Panc1 (cell line): Measurements from ENCODE around the gene FHOD1. TPM values are rescaled to one million over a fixed set of nuclear protein-coding genes. Genes with fewer than 3 reads are reported as not detected.
A peak's percentile ranks its signal among the peaks of the same experiment; 100 is the strongest.

Experiments
- ATAC-seq: fragments of 200-7000 bp; cut with Tn5 transposase; 2 replicates; pipeline ENCODE4 v1.9.1; 2020; ENCODE audit warnings: mild to moderate bottlenecking, moderate library complexity
- BruUV-seq: library from RNA; stranded (reverse); fragments of 400-500 nt; replicated peaks from 2 replicates; lab custom pipeline; 2021; lab: Mats Ljungman, UMichigan
- CTCF ChIA-PET: fragments of 300-600 bp; sonication (Branson Sonifier 250); formaldehyde crosslinking; loops from one replicate; lab custom pipeline; 2022; ENCODE audit warnings: antibody characterized with exemption; lab: Charles Lee
- POLR2A ChIA-PET: fragments of 300-600 bp; sonication (Branson Sonifier 250); formaldehyde crosslinking; loops from one replicate; lab custom pipeline; 2022; ENCODE audit warnings: antibody characterized with exemption; lab: Charles Lee
- DNase-seq: peaks from one replicate; pipeline ENCODE4 v3.0.0-alpha.2; 2010; ENCODE audit warnings: low read depth, low spot score
- H3K27ac ChIP-seq: 2 replicates; pipeline ENCODE4 v1.5.1; 2011; ENCODE audit warnings: mild to moderate bottlenecking, low read length, inconsistent platforms
- H3K27me3 ChIP-seq: fragments of 200-500 bp; sonication (Bioruptor generic); 2 replicates; pipeline ENCODE4 v1.6.0; 2014; ENCODE audit warnings: low read length, inconsistent platforms; ENCODE audit not compliant: control insufficient read depth, insufficient read depth
- H3K36me3 ChIP-seq: fragments of 200-500 bp; sonication (Bioruptor generic); 2 replicates; pipeline ENCODE4 v1.5.1; 2014; ENCODE audit warnings: inconsistent platforms, mild to moderate bottlenecking, low read length, moderate library complexity; ENCODE audit not compliant: control insufficient read depth, insufficient read depth
- H3K4me1 ChIP-seq: 2 replicates; pipeline ENCODE4 v1.5.1; 2011; ENCODE audit warnings: inconsistent platforms, mild to moderate bottlenecking, low read length, moderate library complexity; ENCODE audit not compliant: control insufficient read depth, insufficient read depth
- H3K4me3 ChIP-seq, 2 experiments: 2 replicates each; pipeline ENCODE4 v1.5.1; 2011 to 2012; ENCODE audit warnings: low read depth in 2 of 2, low read length in 2 of 2, mild to moderate bottlenecking in 2 of 2, inconsistent platforms in 1 of 2, moderate library complexity in 1 of 2
- H3K9me3 ChIP-seq: fragments of 200-500 bp; sonication (Bioruptor generic); 2 replicates; pipeline ENCODE4 v1.5.1; 2014; ENCODE audit warnings: low read depth, mild to moderate bottlenecking, inconsistent platforms, low read length, moderate library complexity; ENCODE audit not compliant: control insufficient read depth, insufficient read depth
- POLR2AphosphoS5 ChIP-seq: IDR thresholded peaks from 2 replicates; pipeline ENCODE4 v1.6.1; 2012; ENCODE audit warnings: mild to moderate bottlenecking, low read depth, low read length, moderate library complexity
- SIN3A ChIP-seq: IDR thresholded peaks from 2 replicates; pipeline ENCODE4 v1.6.1; 2012; ENCODE audit warnings: low read depth, mild to moderate bottlenecking, low read length, moderate library complexity, borderline replicate concordance; ENCODE audit not compliant: insufficient read depth
- TCF7L2 ChIP-seq: IDR thresholded peaks from 2 replicates; pipeline ENCODE4 v1.6.1; 2011; ENCODE audit warnings: mild to moderate bottlenecking, low read depth, low read length, inconsistent platforms
- in situ Hi-C: cut with HindIII; loops from 2 replicates; pipeline ENCODE4 v1.10.0; 2016; ENCODE audit warnings: low sequenced_read_pairs, low pct_unique_long_range_greater_than_20kb
- intact Hi-C: fragments of 100-400 bp; cut with micrococcal nuclease; formaldehyde crosslinking; loops from one replicate; pipeline ENCODE4 v1.10.0; 2022; ENCODE audit not compliant: unreplicated experiment
- total RNA-seq: library from RNA; stranded (reverse); gene quantifications from one replicate; pipeline ENCODE4 v1.2.1, GENCODE V29; 2021; ENCODE audit not compliant: unreplicated experiment
- TF ChIP-seq, protein P1 (sequence below): fragments of 450-650 bp; IDR thresholded peaks from 2 replicates; pipeline ENCODE4 v1.5.1; 2017; ENCODE audit warnings: mild to moderate bottlenecking
- TF ChIP-seq, protein P2 (sequence below), 2 experiments: IDR thresholded peaks; 2 replicates each; pipeline ENCODE4 v1.6.1; 2011 to 2012; ENCODE audit warnings: low read depth in 2 of 2, control low read depth in 1 of 2, low read length in 1 of 2, mild to moderate bottlenecking in 1 of 2, moderate library complexity in 1 of 2; ENCODE audit not compliant: insufficient read depth in 1 of 2

The FHOD1 gene
- total RNA-seq, 1 experiment from 2014 or later = 9.3 TPM

DNA sequence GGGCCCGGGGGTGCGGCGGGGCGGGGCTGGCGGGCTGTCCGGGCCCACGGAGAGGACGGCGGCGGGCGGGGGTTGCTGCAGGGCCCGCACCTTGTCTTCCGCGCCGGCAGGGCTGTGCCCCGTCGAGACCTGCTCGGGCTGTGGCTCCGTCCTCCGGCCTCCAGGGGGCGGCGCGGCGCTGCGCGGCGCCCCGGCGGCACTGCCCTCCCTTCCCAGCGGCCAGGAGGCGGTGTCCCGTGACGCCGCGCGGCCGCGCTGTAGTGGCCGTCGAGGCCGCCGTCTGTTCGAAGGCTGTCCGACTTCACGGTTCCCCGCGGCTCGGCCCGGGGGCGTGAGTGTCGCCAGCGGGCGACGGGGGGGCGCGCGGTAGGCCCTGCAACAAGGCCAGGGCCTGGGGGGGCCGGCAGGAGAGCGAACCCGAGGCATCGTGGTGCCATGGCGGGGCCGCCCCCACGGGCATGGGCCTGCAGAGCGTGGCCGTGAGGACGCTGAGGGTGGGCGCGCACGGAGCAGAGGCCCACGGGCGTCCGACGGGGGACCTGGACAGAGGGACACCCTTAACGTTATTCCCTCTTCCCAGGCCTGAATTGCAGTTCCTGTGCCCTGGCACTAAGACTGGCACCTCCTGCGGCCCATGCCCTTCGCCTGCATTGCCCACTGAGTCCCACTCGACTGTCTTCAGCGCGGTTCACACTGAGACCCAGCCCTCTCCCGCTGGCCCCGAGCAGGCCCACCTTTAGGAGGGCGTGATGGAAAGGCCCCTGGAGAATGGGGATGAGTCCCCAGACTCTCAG, 32.2 kb upstream of the FHOD1 start, which contains the start of gene PLEKHG4:
TSS of gene PLEKHG4 (plus strand) at position 237 of the 794 bp plus-strand sequence. CDS start at position 750, 513 bp downstream.
- H3K36me3 ChIP-seq = no peaks in the 10 kb centered on the region; the same call in 1 of the 2 replicates
- in situ Hi-C loops = no loop called here
- H3K9me3 ChIP-seq = no peaks in the 10 kb centered on the region
- H3K4me3 ChIP-seq = peak within 1 kb of the TSS; percentile 43 to 62
- no peak for DNase-seq
- ChIA-PET CTCF (interaction anchor here (0.6 kb wide), 1 partner anchor 21 kb away, joined by 4 read pairs; no protein-coding TSS in a partner anchor), POLR2A (no interaction called here)
- peak within 1 kb of the TSS; percentile 44 for H3K27ac ChIP-seq
- no TSS peak for BruUV-seq
- no peaks in the 10 kb centered on the region for H3K27me3 ChIP-seq
- TF ChIP-seq, protein P1, sequence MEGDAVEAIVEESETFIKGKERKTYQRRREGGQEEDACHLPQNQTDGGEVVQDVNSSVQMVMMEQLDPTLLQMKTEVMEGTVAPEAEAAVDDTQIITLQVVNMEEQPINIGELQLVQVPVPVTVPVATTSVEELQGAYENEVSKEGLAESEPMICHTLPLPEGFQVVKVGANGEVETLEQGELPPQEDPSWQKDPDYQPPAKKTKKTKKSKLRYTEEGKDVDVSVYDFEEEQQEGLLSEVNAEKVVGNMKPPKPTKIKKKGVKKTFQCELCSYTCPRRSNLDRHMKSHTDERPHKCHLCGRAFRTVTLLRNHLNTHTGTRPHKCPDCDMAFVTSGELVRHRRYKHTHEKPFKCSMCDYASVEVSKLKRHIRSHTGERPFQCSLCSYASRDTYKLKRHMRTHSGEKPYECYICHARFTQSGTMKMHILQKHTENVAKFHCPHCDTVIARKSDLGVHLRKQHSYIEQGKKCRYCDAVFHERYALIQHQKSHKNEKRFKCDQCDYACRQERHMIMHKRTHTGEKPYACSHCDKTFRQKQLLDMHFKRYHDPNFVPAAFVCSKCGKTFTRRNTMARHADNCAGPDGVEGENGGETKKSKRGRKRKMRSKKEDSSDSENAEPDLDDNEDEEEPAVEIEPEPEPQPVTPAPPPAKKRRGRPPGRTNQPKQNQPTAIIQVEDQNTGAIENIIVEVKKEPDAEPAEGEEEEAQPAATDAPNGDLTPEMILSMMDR = peak; percentile 88
- TF ChIP-seq, protein P2, sequence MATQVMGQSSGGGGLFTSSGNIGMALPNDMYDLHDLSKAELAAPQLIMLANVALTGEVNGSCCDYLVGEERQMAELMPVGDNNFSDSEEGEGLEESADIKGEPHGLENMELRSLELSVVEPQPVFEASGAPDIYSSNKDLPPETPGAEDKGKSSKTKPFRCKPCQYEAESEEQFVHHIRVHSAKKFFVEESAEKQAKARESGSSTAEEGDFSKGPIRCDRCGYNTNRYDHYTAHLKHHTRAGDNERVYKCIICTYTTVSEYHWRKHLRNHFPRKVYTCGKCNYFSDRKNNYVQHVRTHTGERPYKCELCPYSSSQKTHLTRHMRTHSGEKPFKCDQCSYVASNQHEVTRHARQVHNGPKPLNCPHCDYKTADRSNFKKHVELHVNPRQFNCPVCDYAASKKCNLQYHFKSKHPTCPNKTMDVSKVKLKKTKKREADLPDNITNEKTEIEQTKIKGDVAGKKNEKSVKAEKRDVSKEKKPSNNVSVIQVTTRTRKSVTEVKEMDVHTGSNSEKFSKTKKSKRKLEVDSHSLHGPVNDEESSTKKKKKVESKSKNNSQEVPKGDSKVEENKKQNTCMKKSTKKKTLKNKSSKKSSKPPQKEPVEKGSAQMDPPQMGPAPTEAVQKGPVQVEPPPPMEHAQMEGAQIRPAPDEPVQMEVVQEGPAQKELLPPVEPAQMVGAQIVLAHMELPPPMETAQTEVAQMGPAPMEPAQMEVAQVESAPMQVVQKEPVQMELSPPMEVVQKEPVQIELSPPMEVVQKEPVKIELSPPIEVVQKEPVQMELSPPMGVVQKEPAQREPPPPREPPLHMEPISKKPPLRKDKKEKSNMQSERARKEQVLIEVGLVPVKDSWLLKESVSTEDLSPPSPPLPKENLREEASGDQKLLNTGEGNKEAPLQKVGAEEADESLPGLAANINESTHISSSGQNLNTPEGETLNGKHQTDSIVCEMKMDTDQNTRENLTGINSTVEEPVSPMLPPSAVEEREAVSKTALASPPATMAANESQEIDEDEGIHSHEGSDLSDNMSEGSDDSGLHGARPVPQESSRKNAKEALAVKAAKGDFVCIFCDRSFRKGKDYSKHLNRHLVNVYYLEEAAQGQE (IDR thresholded peaks at IDR 0.05; ENCODE audit: insufficient read depth in 1 of 2, low read depth in 2 of 2, low read length in 1 of 2) = no peak
- ATAC-seq = peak; percentile 92
- peaks cover 6% of the 10 kb centered on the region; the same call in 1 of the 2 replicates for H3K4me1 ChIP-seq
- intact Hi-C loops = no loop called here

DNA sequence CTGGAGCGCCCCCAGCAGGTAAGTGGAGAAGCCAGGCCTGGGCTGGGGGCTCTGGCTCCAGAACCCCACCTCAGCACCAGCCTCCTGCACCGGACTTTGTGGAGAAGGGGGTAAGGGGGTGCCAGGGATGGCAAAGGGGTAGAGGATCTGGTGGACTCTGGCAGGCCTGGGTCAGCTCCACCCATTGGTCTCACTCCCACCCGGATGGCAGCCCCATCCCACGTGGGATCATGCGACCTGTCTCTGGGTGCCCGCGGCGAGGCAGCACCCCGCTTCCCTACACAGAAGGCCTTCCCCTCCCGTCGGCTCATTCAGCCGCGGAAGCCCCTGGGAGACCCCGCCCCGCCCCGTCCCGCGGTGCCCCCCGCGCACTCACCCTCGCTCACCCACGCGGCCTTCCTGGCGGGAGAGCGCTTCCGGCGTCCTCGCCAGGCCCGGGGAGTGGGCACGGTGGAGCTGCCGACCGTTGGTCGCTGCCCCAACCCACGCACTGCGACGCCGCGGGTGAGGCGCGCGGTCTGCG, 31.6 kb upstream of the FHOD1 start:
- H3K27me3 ChIP-seq = no peaks in the 10 kb centered on the region
- H3K9me3 ChIP-seq = no peaks in the 10 kb centered on the region
- H3K27ac ChIP-seq = peak overlapping the region; percentile 44
- POLR2A ChIA-PET = no interaction called here
- peak overlapping the region; percentile 43 to 62 for H3K4me3 ChIP-seq
- TF ChIP-seq POLR2AphosphoS5 (no peak), SIN3A (no peak), TCF7L2 (no peak)
- TF ChIP-seq, protein P1 = no peak
- TF ChIP-seq, protein P2 (IDR thresholded peaks at IDR 0.05; ENCODE audit: insufficient read depth in 1 of 2, low read depth in 2 of 2, low read length in 1 of 2) = no peak
- intact Hi-C loops = no loop called here
- no TSS peak for BruUV-seq
- ATAC-seq (peak; percentile 47), DNase-seq (no peak)
- in situ Hi-C loops = no loop called here
- CTCF ChIA-PET = interaction anchor here (0.6 kb wide), 1 partner anchor 20 kb away, joined by 4 read pairs; no protein-coding TSS in a partner anchor
- H3K4me1 ChIP-seq = peaks cover 6% of the 10 kb centered on the region; the same call in 1 of the 2 replicates
- no peaks in the 10 kb centered on the region; the same call in 1 of the 2 replicates for H3K36me3 ChIP-seq
